Transverse colon (tissue), 4 donors: ENCODE measurements around the gene AGT. TPM values are rescaled to one million over a fixed set of nuclear protein-coding genes. Genes with fewer than 3 reads are reported as not detected.

Experiments
- DNase-seq: peaks from one replicate; pipeline ENCODE4 v3.0.0-alpha.2; 2019
- H3K27ac ChIP-seq, 4 donors: fragments of 200-600 bp; sonication (generic); 2 replicates each; pipeline ENCODE4 v1.5.1; 2016 to 2018; ENCODE audit warnings: inconsistent platforms in 4 of 4
- H3K27me3 ChIP-seq: fragments of 200-600 bp; sonication (generic); 2 replicates; pipeline ENCODE4 v1.5.1; 2017; ENCODE audit warnings: inconsistent platforms
- H3K36me3 ChIP-seq, 4 donors: fragments of 200-600 bp; sonication (generic); 2 replicates each; pipeline ENCODE4 v1.5.1; 2017 to 2019; ENCODE audit warnings: inconsistent platforms in 4 of 4
- H3K4me1 ChIP-seq, 4 donors: fragments of 200-600 bp; sonication (generic); 2 replicates each; pipeline ENCODE4 v1.5.1; 2017 to 2020; ENCODE audit warnings: inconsistent platforms in 4 of 4
- H3K4me3 ChIP-seq, 4 donors: fragments of 200-600 bp; sonication (generic); 1 replicate in 1 of 4; 2 replicates in 3 of 4; pipeline versions ENCODE4 v1.5.1 to v1.6.1; 2017 to 2019; ENCODE audit warnings: inconsistent platforms in 4 of 4
- H3K9me3 ChIP-seq, 2 donors: fragments of 200-600 bp; sonication (generic); 2 replicates each; pipeline ENCODE4 v1.5.1; 2017 to 2019; ENCODE audit warnings: inconsistent platforms in 2 of 2
- EP300 ChIP-seq: sonication (generic); formaldehyde crosslinking; IDR thresholded peaks from one replicate; pipeline ENCODE4 v1.6.1; 2017; ENCODE audit warnings: antibody characterized with exemption, low read depth
- POLR2A ChIP-seq: fragments of 450-650 bp; IDR thresholded peaks from one replicate; pipeline ENCODE4 v1.6.1; 2016; ENCODE audit warnings: antibody characterized with exemption, mild to moderate bottlenecking, moderate library complexity
- POLR2AphosphoS5 ChIP-seq, 3 donors: sonication (generic); formaldehyde crosslinking; IDR thresholded peaks; one replicate each; pipeline ENCODE4 v1.6.1; 2016; ENCODE audit warnings: antibody characterized with exemption in 3 of 3
- WGBS, 2 donors: methylation state at CpG; one replicate each; pipeline ENCODE4 v1.1.5; 2018; ENCODE audit warnings: low coverage in 1 of 2; 5-methylcytosine and 5-hydroxymethylcytosine counted together
- in situ Hi-C, 4 donors: fragments of 200-750 bp; cut with MboI; loops; one replicate each; pipeline versions ENCODE4 v1.15.0 to v1.15.1; 2017; ENCODE audit warnings: low sequenced_read_pairs in 3 of 4, low pct_ligation_motif_present in 1 of 4, low pct_unique_long_range_greater_than_20kb in 1 of 4
- intact Hi-C: fragments of 100-400 bp; cut with DNase I; formaldehyde crosslinking; loops from one replicate; pipeline ENCODE4 v1.15.1; 2023; ENCODE audit warnings: low total_unique reads
- total RNA-seq, 4 donors: library from RNA; depleted of rRNA; stranded (reverse); fragments of >200 nt; gene quantifications; one replicate each; pipeline ENCODE4 v1.1.0, GENCODE V29; 2016
- TF ChIP-seq, protein P1 (sequence below), 5 experiments: fragments of 200-600 bp in 3 of 5; fragments of 450-650 bp in 2 of 5; sonication (generic) in 3 of 5; IDR thresholded peaks; 1 replicate in 2 of 5; 2 replicates in 3 of 5; pipeline ENCODE4 v1.5.1; 2016 to 2017; ENCODE audit warnings: antibody characterized with exemption in 5 of 5, inconsistent platforms in 3 of 5, mild to moderate bottlenecking in 2 of 5, moderate library complexity in 1 of 5

The AGT gene
- total RNA-seq, 4 donors from 2014 or later = 0.60 to 1.7 (median 0.90) TPM

DNA sequence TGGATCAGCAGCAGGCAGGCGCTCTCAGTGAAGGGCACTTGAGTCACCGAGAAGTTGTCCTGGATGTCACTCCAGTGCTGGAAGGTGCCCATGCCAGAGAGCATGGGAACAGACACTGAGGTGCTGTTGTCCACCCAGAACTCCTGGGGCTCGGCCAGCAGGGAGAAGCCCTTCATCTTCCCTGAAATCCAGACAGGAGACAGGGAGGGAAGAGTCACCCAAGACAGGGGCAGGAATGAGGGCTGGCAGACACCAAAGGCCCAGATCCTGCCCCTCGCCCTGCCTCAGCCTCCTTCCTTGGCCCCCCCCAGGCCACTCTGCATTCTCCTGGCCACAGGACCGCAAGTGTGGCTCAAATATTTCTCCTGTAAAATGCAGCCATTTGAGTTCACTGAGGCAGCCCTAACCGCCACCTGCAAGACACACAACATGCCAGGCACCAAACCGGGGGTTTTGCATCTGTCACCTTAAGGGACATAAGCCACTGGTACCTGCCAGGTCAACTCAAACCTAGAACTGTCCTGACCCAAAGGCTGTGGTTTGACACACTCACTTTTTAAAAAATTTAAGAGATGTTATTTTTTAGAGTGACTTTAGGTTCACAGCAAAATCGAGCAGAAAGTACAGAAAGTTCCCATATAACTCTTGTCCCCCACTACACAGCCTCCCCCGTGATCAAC lies 7.8 kb downstream of the AGT start:
- intact Hi-C loops (no loop called here), in situ Hi-C loops (no loop called here)
- no peaks in the 10 kb centered on the region for H3K9me3 ChIP-seq
- no peaks in the 10 kb centered on the region for H3K27me3 ChIP-seq
- no peak for DNase-seq
- H3K36me3 ChIP-seq = no peaks in the 10 kb centered on the region
- H3K4me3 ChIP-seq = no peak overlapping the region
- H3K4me1 ChIP-seq = peaks cover 0 to 12% (median 4%) of the 10 kb centered on the region in 4 donors
- TF ChIP-seq EP300 (no peak), POLR2AphosphoS5 (IDR thresholded peaks at IDR 0.05) (no peak), POLR2A (no peak)
- TF ChIP-seq, protein P1, sequence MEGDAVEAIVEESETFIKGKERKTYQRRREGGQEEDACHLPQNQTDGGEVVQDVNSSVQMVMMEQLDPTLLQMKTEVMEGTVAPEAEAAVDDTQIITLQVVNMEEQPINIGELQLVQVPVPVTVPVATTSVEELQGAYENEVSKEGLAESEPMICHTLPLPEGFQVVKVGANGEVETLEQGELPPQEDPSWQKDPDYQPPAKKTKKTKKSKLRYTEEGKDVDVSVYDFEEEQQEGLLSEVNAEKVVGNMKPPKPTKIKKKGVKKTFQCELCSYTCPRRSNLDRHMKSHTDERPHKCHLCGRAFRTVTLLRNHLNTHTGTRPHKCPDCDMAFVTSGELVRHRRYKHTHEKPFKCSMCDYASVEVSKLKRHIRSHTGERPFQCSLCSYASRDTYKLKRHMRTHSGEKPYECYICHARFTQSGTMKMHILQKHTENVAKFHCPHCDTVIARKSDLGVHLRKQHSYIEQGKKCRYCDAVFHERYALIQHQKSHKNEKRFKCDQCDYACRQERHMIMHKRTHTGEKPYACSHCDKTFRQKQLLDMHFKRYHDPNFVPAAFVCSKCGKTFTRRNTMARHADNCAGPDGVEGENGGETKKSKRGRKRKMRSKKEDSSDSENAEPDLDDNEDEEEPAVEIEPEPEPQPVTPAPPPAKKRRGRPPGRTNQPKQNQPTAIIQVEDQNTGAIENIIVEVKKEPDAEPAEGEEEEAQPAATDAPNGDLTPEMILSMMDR (IDR thresholded peaks at IDR 0.05) = no peak
- peak overlapping the region in 1 of 4 donors; percentile 13 for H3K27ac ChIP-seq
- 20 to 89% methylated on average over 1 to 9 of the region's 9 CpGs for WGBS, 2 donors

DNA sequence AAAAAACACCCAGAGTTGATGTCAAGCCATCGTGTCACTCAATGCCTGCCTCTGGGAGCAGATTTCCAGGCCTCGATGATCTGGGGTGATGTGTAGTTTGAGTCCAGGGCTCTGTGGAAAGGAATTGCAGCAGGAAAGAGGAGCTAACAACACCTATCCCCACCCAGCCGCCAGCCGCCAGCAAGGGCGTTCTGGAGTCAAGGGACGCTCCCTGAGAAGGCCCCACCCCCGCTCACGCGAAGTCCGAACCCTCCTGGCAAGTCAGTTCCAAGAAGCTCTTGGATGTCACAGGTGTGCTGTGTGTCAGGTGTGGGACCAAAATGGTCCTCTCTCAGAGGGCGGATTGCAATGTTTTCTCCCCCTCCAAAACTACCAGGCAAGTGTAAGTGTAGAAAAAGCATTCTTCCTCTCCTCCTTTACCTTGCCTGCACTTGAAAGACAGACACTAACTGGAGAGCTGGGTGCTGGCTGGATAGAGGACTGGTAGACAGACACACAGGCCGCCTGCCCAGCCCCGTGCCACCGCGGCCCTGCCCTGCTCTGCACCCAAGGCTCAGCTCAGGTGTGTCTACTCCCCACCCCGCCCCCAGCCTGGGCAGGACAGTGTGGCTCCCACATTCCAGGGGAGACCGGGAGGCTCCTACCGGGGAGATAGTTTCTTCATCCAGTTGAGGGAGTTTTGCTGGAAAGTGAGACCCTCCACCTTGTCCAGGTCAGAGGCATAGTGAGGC lies 8.5 kb downstream of the AGT start:
- H3K4me1 ChIP-seq = peaks cover 0 to 12% (median 4%) of the 10 kb centered on the region in 4 donors
- no peaks in the 10 kb centered on the region for H3K36me3 ChIP-seq
- TF ChIP-seq POLR2A (peak; percentile 22), EP300 (no peak), POLR2AphosphoS5 (IDR thresholded peaks at IDR 0.05) (no peak)
- TF ChIP-seq, protein P1 (IDR thresholded peaks at IDR 0.05) = no peak
- peak overlapping the region in 1 of 4 donors; percentile 13 for H3K27ac ChIP-seq
- no peaks in the 10 kb centered on the region for H3K27me3 ChIP-seq
- in situ Hi-C loops = no loop called here
- WGBS, 2 donors = 74% methylated on average over 18 of the region's 18 CpGs; no CpG with 5 or more reads in 1 of the 2 donors
- no peak overlapping the region for H3K4me3 ChIP-seq
- H3K9me3 ChIP-seq = no peaks in the 10 kb centered on the region
- intact Hi-C loops = no loop called here
- peak; percentile 36 for DNase-seq

DNA sequence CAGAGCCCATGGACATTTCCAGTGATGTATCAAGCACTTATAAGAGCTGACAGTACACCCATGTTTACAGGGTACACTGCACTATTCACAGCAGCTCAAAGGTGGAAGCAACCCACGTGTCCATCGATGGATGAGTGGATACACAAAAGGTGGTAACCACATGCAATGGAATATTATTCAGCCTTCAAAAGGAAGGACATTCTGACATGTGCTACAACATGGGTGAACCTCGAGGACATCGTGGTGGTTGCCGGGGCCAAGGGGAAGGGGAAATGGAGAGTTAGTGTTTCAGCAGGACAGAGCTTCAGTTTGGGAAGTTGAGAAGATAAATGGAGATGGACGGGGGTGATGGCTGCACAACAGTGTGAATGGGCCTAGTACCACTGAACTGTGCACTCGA lies 9.1 kb downstream of the AGT start:
- TF ChIP-seq POLR2A (no peak), EP300 (no peak), POLR2AphosphoS5 (IDR thresholded peaks at IDR 0.05) (no peak)
- TF ChIP-seq, protein P1 (IDR thresholded peaks at IDR 0.05) = no peak
- Histone ChIP-seq H3K27me3 (no peaks in the 10 kb centered on the region), H3K27ac (no peak overlapping the region), H3K4me1 (peaks cover 0 to 12% (median 4%) of the 10 kb centered on the region in 4 donors), H3K4me3 (no peak overlapping the region), H3K36me3 (no peaks in the 10 kb centered on the region), H3K9me3 (no peaks in the 10 kb centered on the region)
- in situ Hi-C loops (no loop called here), intact Hi-C loops (no loop called here)
- DNase-seq = no peak
- 90 to 97% methylated on average over 4 to 7 of the region's 7 CpGs for WGBS, 2 donors

DNA sequence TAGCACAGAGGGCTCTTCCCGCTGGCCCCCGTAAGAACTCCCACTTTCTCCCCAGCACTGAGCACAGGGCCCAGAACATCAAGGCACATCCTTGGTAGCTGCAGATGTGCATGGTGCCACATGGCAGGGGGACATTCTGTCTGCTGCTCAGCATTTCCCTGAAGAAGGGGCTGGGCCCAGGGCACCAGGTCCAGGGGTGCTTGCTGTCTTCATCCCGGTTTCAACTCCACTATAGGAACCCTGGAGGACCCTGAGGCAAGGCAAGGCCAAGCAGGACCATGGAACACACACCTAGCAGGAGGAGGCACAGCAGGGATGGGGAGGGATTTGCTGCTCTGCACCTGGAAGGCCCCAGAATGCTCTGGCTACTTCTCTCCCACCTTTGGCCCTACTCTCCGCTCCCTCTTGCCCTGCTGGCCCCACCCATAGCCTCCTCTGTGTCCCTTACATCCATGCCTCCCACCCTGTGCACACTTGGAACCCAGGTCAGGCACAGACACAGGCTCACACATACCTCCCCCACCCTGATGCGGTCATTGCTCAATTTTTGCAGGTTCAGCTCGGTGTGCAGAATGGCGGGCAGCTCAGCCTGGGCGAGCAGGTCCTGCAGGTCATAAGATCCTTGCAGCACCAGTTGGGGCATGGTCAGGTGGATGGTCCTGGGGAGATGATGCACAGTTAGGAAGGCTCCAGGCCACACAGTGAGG lies 10.1 kb downstream of the AGT start:
- in situ Hi-C loops (no loop called here), intact Hi-C loops (no loop called here)
- no peak overlapping the region for H3K27ac ChIP-seq
- H3K9me3 ChIP-seq = no peaks in the 10 kb centered on the region
- DNase-seq = no peak
- no peak overlapping the region for H3K4me3 ChIP-seq
- H3K36me3 ChIP-seq = no peaks in the 10 kb centered on the region
- WGBS, 2 donors = 93% methylated on average over 8 of the region's 8 CpGs; no CpG with 5 or more reads in 1 of the 2 donors
- peaks cover 0 to 9% (median 4%) of the 10 kb centered on the region in 4 donors for H3K4me1 ChIP-seq
- TF ChIP-seq POLR2A (no peak), POLR2AphosphoS5 (IDR thresholded peaks at IDR 0.05) (no peak)
- TF ChIP-seq, protein P1 (IDR thresholded peaks at IDR 0.05) = no peak
- H3K27me3 ChIP-seq = no peaks in the 10 kb centered on the region
